ENCODE data around the gene BDH1.
"Not testable (repeated sequence)": the region's sequence is repeated elsewhere in the genome, so short reads cannot be mapped to it uniquely, and the experiment has no call there.

BDH1 gene

GRCh38 chr3:197577366-197578074, 21.8 kb upstream of the BDH1 start:
- DNase-seq: no peak

- no peak for DNase-seq
Observed at GRCh38 chr3:197576838-197577237, 21.1 kb upstream of the BDH1 start.

GRCh38 chr3:197575362-197575761, 19.6 kb upstream of the BDH1 start:
- no peak for DNase-seq

- DNase-seq: not testable (repeated sequence)
Observed at GRCh38 chr3:197574396-197574991, 18.7 kb upstream of the BDH1 start.

- DNase-seq: no peak
Observed at GRCh38 chr3:197573048-197573767, 17.4 kb upstream of the BDH1 start.

- not testable (repeated sequence) for DNase-seq
Observed at GRCh38 chr3:197571880-197572172, 16.1 kb upstream of the BDH1 start.

- DNase-seq: not testable (repeated sequence)
Observed at GRCh38 chr3:197571074-197571879, 15.5 kb upstream of the BDH1 start.

- not testable (repeated sequence) for DNase-seq
Observed at GRCh38 chr3:197569433-197569832, 13.7 kb upstream of the BDH1 start.

GRCh38 chr3:197567904-197568681, 12.3 kb upstream of the BDH1 start:
- no peak for DNase-seq

- DNase-seq: not testable (repeated sequence)
Observed at GRCh38 chr3:197566155-197566554, 10.4 kb upstream of the BDH1 start.

- no peak for DNase-seq
Observed at GRCh38 chr3:197564097-197564843, 8.5 kb upstream of the BDH1 start.

GRCh38 chr3:197562398-197563251, 6.9 kb upstream of the BDH1 start:
- DNase-seq: no peak

GRCh38 chr3:197561926-197562325, 6.2 kb upstream of the BDH1 start:
- no peak for DNase-seq

- DNase-seq: no peak
Observed at GRCh38 chr3:197559651-197560050, 3.9 kb upstream of the BDH1 start.

- DNase-seq: peak; percentile 97
Observed at GRCh38 chr3:197554562-197555280, 1.0 kb downstream of the BDH1 start.

GRCh38 chr3:197554196-197554561, 1.6 kb downstream of the BDH1 start:
- no peak for DNase-seq

GRCh38 chr3:197552198-197552597, 3.6 kb downstream of the BDH1 start:
- no peak for DNase-seq

GRCh38 chr3:197550489-197550888, 5.3 kb downstream of the BDH1 start:
- no peak for DNase-seq

- DNase-seq: no peak
Observed at GRCh38 chr3:197549261-197549885, 6.4 kb downstream of the BDH1 start.

Measured in NCI-H1092 treated with DMSO at 0.1 percent for 48 hours (cell line).